H7 (cell line): ENCODE measurements around the gene NHSL2. TPM values are rescaled to one million over a fixed set of nuclear protein-coding genes. Genes with fewer than 3 reads are reported as not detected.

Experiments used
- DNase-seq: peaks from one replicate; pipeline ENCODE4 v3.0.0; 2012
- H3K27me3 ChIP-seq: 2 replicates; pipeline ENCODE4 v1.6.0; 2011; ENCODE audit warnings: mild to moderate bottlenecking, low read length; ENCODE audit not compliant: control insufficient read depth, insufficient read depth
- H3K36me3 ChIP-seq: replicated peaks from 2 replicates; pipeline ENCODE4 v1.5.1; 2011; ENCODE audit warnings: low read length; ENCODE audit not compliant: control insufficient read depth, insufficient read depth
- H3K4me3 ChIP-seq: 2 replicates; pipeline ENCODE4 v1.5.1; 2011; ENCODE audit warnings: low read depth, mild to moderate bottlenecking, control low read depth, low read length, moderate library complexity; ENCODE audit not compliant: insufficient read depth
- total RNA-seq: library from RNA; depleted of rRNA; stranded (reverse); fragments of >200 nt; shearing (Covaris generic); gene quantifications from 2 replicates; pipeline ENCODE4 v1.2.3, GENCODE V29; 2014

The NHSL2 gene
- total RNA-seq, 1 experiment from 2014 or later: 3.7 TPM

DNA sequence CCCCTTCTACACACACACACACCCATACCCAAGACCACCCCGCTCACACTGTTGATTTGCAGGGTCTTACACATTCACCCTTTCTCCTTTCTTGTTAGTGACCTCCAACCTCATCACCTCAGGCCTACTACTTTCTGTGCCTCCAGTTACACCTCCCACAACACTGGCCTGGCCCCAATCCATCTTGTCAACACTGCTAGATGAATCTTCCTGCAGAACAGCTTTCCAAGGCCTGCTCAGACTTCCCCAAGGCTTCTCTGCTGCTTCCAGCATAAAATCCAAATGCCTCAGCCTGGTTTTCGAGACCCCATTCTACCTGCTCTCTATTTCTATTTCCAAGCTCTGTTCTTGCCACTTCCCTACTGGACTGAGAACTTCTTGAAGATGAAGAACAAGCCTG lies 79.9 kb downstream of the NHSL2 start:
- no peaks in the 10 kb centered on the region for H3K27me3 ChIP-seq
- no peaks in the 10 kb centered on the region for H3K36me3 ChIP-seq
- no peak overlapping the region for H3K4me3 ChIP-seq
- DNase-seq: no peak

DNA sequence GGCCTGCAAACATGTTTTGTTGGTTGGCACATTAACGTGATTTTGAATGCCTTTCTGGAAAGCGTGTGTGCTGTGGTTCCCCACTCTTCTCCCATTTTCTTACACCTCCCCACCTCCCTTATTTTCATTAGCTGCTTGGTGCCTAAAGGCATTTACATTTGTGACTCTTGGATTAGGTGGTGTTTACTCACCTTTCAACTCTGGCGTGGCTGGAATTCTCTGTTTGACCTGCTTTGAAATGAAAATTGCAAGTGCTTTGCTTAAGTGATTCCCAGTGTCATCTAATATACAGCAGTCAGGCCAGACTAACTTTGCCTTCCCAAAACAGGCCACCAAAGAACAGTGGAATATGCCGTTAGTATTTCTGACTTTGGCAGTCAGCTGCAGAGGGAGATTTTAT lies 80.5 kb downstream of the NHSL2 start:
- Histone ChIP-seq H3K27me3 (no peaks in the 10 kb centered on the region), H3K36me3 (no peaks in the 10 kb centered on the region), H3K4me3 (no peak overlapping the region)
- no peak for DNase-seq

DNA sequence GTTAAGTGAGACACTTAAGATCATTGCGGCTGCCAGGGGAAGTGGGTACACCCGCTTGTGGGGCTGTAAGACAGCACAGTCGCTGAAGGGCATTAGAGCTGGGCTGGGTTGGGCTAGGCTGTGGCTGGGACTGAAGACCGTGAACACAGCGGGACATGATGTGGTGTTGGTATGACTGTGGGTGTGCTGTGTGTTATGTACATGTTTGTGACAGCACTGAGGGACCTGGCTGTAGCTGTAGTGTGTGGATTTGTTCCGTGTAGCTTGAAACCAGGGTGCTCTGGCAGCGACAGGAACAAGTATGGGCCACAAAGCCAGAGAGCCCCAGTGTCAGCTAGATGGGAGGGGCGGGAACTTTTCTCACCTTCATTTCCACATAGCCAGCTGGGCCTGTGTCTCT lies 82.1 kb downstream of the NHSL2 start:
- H3K4me3 ChIP-seq: no peak overlapping the region
- no peaks in the 10 kb centered on the region for H3K36me3 ChIP-seq
- no peak for DNase-seq
- H3K27me3 ChIP-seq: no peaks in the 10 kb centered on the region

DNA sequence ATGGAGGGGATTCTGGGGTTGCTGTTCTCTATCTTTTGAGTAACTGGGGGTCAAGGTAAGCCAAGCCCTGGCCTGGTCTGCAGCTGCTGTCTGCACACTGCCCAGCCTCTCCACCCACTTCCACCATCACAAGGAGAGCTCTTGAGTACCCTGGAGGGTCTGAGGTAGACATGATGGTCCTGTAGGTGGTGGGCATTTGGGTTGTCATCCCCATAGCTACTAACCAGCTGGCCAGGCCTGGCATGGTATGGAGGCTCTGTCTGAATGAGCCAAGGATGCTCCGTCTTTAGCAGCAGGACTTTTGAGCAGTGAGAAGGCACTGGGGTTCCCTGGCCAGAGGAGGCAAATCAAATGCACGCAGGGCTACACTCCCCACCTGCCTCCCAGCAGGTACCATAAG lies 82.7 kb downstream of the NHSL2 start:
- H3K36me3 ChIP-seq: no peaks in the 10 kb centered on the region
- H3K4me3 ChIP-seq: no peak overlapping the region
- no peaks in the 10 kb centered on the region for H3K27me3 ChIP-seq
- DNase-seq: no peak

DNA sequence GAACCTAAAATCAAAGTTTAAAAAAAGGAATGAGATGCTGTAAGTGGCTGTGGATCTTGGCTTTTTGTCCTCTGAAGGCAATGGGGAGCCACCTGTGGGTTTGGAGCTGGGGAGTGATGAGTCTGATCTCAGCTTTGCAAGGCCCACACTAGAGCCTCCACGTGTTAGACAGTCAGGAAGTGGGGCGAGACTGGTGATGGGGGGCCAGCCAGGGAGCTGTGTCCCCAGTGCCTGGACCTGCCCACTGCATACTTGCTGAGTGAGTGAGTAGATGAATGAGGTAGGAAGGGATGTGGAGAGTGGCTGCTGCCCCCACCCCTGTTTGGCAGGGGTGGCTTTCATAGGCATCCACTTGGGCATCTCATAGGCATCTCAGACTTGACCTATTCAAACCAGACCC lies 84.0 kb downstream of the NHSL2 start:
- no peak overlapping the region for H3K4me3 ChIP-seq
- no peaks in the 10 kb centered on the region for H3K27me3 ChIP-seq
- no peaks in the 10 kb centered on the region for H3K36me3 ChIP-seq
- no peak for DNase-seq

DNA sequence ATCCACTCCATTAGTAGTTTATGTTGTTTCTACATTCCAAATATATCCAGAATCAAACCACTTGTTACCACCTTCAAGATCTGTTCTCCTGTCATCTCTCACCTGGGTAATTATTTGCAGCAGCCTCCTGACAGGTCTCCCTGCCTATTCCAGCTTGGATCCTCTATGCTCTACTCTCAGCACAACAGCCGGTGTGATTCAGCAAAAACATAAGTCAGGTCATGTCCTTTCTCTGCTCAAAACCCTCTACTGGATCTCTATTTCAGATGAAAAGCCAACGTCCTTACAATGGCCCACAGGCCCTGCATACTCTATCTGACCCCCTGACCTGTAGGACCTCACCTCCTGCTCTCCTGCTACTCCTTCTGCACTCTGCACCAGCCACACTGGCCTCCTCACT lies 84.5 kb downstream of the NHSL2 start:
- no peaks in the 10 kb centered on the region for H3K27me3 ChIP-seq
- H3K4me3 ChIP-seq: no peak overlapping the region
- no peaks in the 10 kb centered on the region for H3K36me3 ChIP-seq
- no peak for DNase-seq

DNA sequence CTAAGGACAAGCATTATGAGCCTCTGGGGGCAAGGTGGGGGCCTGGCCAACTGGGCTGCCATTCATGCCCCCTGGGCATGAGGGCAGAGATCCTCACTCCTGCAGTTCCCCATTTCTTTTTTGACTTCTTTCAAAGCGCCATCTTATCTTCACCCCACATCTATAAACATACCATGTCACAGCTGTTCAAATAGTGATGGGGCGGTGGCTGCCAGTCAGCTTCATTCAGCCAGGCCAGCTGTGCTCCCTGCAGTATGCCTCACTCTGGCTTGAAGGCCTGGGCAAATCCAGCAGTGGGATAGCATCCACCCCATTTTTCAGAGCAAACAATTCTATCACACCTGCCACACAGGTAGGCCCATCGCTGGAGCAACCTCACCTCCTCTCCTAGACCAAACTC lies 85.5 kb downstream of the NHSL2 start:
- no peak for DNase-seq
- Histone ChIP-seq H3K36me3 (no peaks in the 10 kb centered on the region), H3K4me3 (no peak overlapping the region), H3K27me3 (no peaks in the 10 kb centered on the region)

DNA sequence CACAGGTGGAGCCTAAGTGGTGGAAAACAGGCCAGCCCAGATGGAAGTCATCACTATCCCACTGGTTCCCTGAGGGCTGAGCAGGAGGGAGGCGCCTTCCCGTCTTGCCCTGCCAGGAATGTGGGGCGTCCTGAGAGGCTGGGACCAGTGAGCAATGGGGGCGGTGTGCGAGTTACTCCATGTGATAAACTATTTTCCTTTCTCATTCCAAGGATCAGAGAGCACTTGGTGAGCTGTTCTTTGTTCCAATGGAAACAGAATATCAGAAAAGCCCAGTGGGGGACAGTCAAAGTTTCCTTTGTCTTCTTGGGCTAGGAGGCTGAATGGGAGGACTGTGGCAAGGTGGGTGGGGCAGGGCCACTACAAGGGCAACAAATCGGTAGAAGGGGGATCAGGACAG lies 86.2 kb downstream of the NHSL2 start:
- H3K27me3 ChIP-seq: no peaks in the 10 kb centered on the region

DNA sequence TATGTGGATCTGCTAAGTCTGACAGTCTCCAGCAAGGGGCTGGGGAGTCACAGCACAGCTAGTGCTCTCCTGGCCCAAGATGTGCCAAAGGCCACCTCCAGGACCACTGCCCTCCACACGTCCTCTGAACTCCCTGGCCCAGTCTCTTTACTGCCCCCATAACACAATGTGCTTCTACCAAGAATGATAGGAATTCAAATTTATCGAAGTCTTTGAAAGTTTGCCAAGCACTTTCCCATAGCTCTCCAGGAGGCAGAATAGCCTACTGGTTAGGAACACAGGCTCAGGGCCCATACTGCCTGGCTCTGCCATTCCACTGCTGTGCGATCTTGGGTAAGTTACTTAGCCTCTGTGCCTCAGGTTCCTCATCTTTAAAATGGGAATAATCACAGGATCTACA lies 86.7 kb downstream of the NHSL2 start:
- no peak for DNase-seq
- Histone ChIP-seq H3K36me3 (no peaks in the 10 kb centered on the region), H3K4me3 (no peak overlapping the region), H3K27me3 (no peaks in the 10 kb centered on the region)

More for the DNA sequence above, 86.2 kb downstream of the NHSL2 start:
- DNase-seq: peak; percentile 56
- Histone ChIP-seq H3K36me3 (no peaks in the 10 kb centered on the region), H3K4me3 (no peak overlapping the region)

DNA sequence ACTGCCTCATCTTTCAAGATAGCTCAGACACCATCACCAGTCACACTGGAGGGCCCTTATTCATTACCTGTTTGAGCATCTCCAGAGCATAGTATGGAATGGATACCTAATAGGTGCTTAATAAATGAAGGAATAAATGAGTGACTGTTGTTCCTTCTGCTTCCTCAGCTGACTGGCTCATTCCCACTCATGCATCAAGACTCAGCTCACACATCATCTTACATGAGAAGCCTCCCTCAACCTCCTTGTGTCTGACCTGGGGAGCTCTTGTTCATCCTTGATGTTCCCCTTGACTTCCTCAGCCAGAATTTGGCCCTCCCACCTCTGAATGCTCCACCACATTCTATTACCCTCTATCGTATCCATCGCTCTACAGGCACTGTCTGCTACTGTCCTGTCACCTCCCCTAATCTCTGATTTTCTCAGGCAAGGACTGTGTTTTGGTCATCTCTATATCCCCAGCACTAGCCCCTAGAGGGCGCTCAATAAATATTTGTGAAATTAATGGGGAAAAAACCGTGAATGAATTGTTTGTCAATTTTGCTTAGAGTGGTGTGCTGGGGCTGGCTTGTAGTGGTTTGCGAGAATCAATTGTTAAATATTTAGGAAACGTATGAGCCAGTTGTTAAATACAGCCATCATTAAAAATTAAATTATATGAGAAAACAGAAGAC lies 88.3 kb downstream of the NHSL2 start:
- no peaks in the 10 kb centered on the region for H3K36me3 ChIP-seq
- no peaks in the 10 kb centered on the region for H3K27me3 ChIP-seq
- H3K4me3 ChIP-seq: no peak overlapping the region
- peak; percentile 51 for DNase-seq

DNA sequence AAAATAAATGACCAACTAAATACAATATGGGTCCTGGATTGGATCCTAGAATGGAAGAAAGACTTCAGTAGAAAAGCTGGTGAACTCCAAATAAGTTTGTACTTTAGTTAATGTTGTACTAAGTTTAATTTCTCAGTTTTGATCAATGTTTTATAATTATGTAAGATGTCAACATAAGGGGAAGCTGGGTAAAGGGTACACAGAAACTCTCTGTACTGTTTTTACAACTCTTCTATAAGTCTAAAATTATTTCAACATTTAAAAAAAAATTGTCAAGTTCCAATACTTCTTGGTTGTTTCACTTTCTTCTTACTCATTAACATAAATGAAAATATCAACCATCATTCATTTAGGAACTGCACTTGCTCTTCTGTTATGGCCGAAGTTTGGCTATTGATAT lies 88.9 kb downstream of the NHSL2 start:
- no peaks in the 10 kb centered on the region for H3K36me3 ChIP-seq
- H3K4me3 ChIP-seq: no peak overlapping the region
- no peak for DNase-seq
- no peaks in the 10 kb centered on the region for H3K27me3 ChIP-seq

DNA sequence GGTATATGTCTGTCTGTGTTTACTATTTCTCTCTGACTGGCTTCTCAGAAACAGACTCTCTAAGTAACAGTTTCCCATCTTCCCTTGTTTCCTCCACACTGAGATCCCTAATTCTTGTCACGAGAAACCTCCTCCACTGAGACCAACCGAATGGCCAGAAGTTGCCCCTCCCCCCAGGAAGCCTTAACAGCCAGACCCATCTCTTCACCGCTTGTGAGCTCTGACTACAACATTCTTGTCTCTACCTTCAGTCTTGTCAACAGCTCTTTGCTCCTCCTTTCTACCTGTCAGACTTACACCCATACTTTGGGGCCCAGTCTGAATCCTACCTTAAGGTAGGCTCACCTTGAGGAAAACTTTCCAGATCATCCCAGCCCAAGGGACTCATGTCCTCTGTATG lies 90.8 kb downstream of the NHSL2 start:
- H3K36me3 ChIP-seq: no peaks in the 10 kb centered on the region; the same call in 1 of the 2 replicates
- peak; percentile 35 for DNase-seq
- no peaks in the 10 kb centered on the region for H3K27me3 ChIP-seq
- no peak overlapping the region for H3K4me3 ChIP-seq

DNA sequence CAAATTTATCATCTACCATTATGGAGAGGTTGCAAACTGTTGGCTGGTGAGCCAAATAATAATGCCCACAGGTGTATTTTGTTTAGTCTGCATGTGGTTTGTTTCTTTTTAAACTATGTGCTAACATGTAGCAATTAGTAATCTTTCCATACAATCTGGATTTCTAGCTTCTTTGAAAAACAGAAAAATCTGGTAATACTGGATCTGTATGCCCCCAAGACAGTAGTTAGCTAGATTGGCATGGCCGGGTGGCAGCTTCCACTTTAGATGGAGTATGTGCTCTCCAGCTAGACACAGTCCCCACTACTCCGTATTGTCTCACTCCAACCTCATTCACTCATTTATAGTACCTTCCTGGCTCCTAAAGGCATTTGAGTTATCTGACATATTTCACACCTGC lies 91.3 kb downstream of the NHSL2 start:
- Histone ChIP-seq H3K27me3 (no peaks in the 10 kb centered on the region), H3K4me3 (no peak overlapping the region), H3K36me3 (no peaks in the 10 kb centered on the region; the same call in 1 of the 2 replicates)
- DNase-seq: no peak

DNA sequence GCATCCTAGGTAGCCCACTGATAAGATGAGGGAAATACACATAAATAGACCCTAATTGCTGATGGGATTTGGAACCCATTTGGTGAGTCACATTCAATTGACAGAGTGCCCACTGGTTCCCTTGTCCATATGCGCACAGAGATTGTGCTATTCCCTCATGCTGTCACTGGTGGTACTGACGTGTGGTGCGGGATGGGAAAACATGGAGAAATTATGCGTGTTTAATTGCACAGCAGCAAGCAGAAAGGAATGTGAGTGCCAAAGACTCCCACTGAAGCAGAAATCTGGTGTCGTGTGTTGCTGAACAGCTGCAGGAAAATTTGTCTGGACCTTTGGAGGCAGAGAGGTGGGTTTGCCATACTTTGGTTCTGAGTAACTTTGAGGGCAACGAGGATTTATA lies 92.2 kb downstream of the NHSL2 start:
- DNase-seq: no peak
- H3K36me3 ChIP-seq: no peaks in the 10 kb centered on the region; the same call in 1 of the 2 replicates
- H3K4me3 ChIP-seq: no peak overlapping the region
- H3K27me3 ChIP-seq: no peaks in the 10 kb centered on the region

DNA sequence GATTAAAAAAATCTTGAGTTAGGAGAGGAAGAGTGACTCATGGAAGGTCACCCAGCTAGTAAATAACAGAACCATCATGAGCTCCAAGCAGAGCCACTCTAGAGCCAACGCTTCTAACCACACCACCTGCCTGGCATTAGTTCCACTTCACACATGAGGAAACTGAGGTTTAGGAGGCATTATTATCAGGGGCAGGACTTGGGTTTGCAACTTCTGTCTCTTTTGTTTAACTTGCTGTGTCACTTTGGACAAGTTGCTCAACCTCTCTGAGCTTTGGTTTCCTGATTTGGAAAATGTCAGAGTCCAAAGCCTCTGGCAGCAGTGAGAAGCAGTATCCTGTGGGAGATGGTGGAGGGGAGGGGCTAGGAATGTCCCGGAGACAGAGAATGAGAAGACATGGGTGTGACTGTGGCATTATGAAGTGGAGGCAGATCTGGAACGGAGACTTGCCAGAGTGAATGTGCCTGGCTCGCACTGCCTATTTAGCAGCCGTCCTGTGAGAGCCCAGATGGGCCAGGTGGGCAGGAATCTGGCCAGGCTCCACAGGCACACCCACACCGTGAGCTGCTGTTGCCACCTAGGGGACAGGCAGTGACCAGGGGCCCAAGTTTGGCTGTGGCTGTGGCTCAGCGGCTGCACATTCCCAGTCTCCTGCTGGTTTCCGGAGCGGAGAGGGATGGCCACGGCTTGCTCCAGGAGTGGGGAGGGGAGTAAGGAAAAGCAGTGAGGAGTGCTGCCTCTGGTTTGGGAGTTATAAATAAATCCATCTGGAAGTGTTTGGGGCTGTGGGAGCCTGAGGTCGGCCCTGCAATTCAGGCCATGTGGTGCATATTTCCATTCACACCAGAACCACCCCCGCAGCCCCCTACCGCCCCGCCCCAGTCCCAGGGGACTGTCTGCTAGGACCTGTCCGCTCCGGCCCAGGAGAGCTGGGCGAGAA lies 93.4 kb downstream of the NHSL2 start:
- H3K4me3 ChIP-seq: peak overlapping the region; percentile 4; the same call in 1 of the 2 replicates
- peak; percentile 63 for DNase-seq
- no peaks in the 10 kb centered on the region; the same call in 1 of the 2 replicates for H3K36me3 ChIP-seq
- H3K27me3 ChIP-seq: no peaks in the 10 kb centered on the region
